Activated CD8-positive, alpha-beta memory T cell treated with anti-CD3 and anti-CD28 coated beads, Interleukin-2, amount 10 ng/mL, durations not matched to agents 7 days and 5 days (primary cell): ENCODE measurements around the gene SCUBE2. TPM values are rescaled to one million over a fixed set of nuclear protein-coding genes. Genes with fewer than 3 reads are reported as not detected.

Source experiments
- ATAC-seq: fragments of 150-1000 bp; cut with Tn5 transposase; one replicate; pipeline ENCODE4 v1.10.0; 2021; ENCODE audit warnings: moderate library complexity
- CTCF ChIA-PET: fragments of 350-600 bp; sonication (Branson Sonifier 250); formaldehyde crosslinking; loops from one replicate; lab custom pipeline; 2021; ENCODE audit warnings: antibody characterized with exemption; lab: Charles Lee
- DNase-seq: peaks from one replicate; pipeline ENCODE4 v3.0.0-alpha.2; 2020
- H3K27ac Mint-ChIP-seq: one replicate; pipeline ENCODE4 v1.8.0; 2021; ENCODE audit warnings: mild to moderate bottlenecking, mixed read lengths
- H3K27me3 Mint-ChIP-seq: one replicate; pipeline ENCODE4 v1.8.0; 2021; ENCODE audit warnings: mixed read lengths
- H3K36me3 Mint-ChIP-seq: one replicate; pipeline ENCODE4 v1.8.0; 2021; ENCODE audit warnings: mild to moderate bottlenecking, mixed read lengths
- H3K4me1 Mint-ChIP-seq: one replicate; pipeline ENCODE4 v1.8.0; 2021; ENCODE audit warnings: mixed read lengths
- H3K4me3 Mint-ChIP-seq: one replicate; pipeline ENCODE4 v1.8.0; 2021; ENCODE audit warnings: mild to moderate bottlenecking, moderate library complexity, mixed read lengths
- H3K9me3 Mint-ChIP-seq: one replicate; pipeline ENCODE4 v1.8.0; 2022; ENCODE audit warnings: low read depth, mixed read lengths
- total RNA-seq, 2 experiments: library from RNA; stranded (reverse); gene quantifications; one replicate each; pipeline ENCODE4 v1.2.3, GENCODE V29; 2021

Gene SCUBE2
- total RNA-seq, 2 experiments from 2014 or later = not detected

DNA sequence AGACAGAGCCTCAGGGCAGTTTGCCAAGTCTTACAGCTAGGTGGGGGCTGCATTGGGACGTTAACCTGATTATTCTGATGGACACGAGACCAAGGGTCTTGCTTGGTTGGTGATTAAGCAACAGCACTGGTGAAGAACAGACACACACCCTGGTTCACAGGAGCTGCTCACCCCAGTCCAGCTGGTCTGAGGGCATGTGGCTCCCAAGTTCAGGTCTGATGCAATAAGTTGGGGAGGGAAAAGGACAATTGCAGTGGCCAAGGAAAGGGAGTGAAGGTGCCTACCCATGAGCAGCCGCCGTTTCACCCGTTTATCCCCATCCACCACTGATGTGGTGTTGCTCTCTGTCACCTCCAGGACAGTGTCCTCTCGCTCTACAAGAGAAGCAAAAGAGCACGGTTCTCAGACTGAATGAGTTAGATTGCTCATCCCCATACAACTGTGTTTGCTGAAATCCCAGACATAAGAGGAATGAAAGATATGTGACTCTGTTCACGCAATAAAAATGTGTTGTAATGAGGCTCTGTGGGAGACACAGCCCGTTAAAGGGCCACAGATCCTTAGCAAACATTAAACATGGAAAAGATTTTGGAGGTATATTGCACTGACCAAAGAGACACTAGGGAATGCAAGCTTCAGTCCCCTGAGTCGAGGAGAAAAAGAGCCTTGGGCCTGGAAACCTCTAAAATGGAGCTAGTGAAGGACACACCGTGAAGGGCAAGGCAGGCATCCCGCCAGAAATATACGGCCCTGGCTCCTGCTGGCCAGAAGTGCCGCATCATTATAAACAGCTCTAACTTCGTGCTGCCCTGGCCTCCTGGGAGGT lies 25.6 kb downstream of the SCUBE2 start:
- DNase-seq (no peak), ATAC-seq (no peak)
- H3K4me3 Mint-ChIP-seq = no peak overlapping the region
- CTCF ChIA-PET = no interaction called here
- H3K4me1 Mint-ChIP-seq = peaks cover 2% of the 10 kb centered on the region
- no peak overlapping the region for H3K27ac Mint-ChIP-seq
- H3K9me3 Mint-ChIP-seq = no peaks in the 10 kb centered on the region
- H3K27me3 Mint-ChIP-seq = peaks cover 62% of the 10 kb centered on the region
- no peaks in the 10 kb centered on the region for H3K36me3 Mint-ChIP-seq

DNA sequence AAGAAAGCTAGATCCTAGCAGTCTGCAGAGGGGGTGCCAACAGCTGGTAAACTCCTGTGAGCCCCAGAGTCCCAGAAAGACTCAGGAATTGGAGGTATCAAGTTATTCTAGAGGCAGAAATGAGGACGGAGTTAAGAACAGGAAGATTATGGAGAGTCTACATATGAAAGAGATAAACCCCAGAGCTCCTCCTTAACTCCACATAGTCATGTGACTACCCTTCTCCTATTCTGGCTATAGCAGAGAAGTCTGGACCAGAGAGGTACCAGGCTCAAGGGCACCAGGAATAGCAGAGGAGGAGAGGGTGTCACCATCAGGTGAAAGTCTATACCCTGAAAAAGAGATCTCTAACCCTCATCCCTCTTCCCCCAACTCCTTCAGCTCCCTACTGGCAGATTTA lies 29.6 kb downstream of the SCUBE2 start:
- CTCF ChIA-PET = interaction anchor here (1.0 to 1.6 kb wide), 2 partner anchors 34 to 444 kb away, joined by 3 to 4 read pairs; no protein-coding TSS in a partner anchor
- Mint-ChIP-seq H3K27ac (no peak overlapping the region), H3K4me1 (peaks cover 11% of the 10 kb centered on the region), H3K4me3 (no peak overlapping the region), H3K27me3 (peaks cover 65% of the 10 kb centered on the region), H3K9me3 (no peaks in the 10 kb centered on the region), H3K36me3 (no peaks in the 10 kb centered on the region)
- no peak for ATAC-seq
- no peak for DNase-seq

- peaks cover 71% of the 10 kb centered on the region for H3K27me3 Mint-ChIP-seq
- DNase-seq (peak; percentile 85), ATAC-seq (peak; percentile 97)
- no peak overlapping the region for H3K4me3 Mint-ChIP-seq
- peak overlapping the region; percentile 29 for H3K27ac Mint-ChIP-seq
- H3K9me3 Mint-ChIP-seq = no peaks in the 10 kb centered on the region
- CTCF ChIA-PET = interaction anchor here (1.0 to 1.6 kb wide), 2 partner anchors 35 to 445 kb away, joined by 3 to 4 read pairs; no protein-coding TSS in a partner anchor
- peaks cover 11% of the 10 kb centered on the region for H3K4me1 Mint-ChIP-seq
- H3K36me3 Mint-ChIP-seq = no peaks in the 10 kb centered on the region
Measured at GRCh38 chr11:9060700-9061111, 30.7 kb downstream of the SCUBE2 start.

DNA sequence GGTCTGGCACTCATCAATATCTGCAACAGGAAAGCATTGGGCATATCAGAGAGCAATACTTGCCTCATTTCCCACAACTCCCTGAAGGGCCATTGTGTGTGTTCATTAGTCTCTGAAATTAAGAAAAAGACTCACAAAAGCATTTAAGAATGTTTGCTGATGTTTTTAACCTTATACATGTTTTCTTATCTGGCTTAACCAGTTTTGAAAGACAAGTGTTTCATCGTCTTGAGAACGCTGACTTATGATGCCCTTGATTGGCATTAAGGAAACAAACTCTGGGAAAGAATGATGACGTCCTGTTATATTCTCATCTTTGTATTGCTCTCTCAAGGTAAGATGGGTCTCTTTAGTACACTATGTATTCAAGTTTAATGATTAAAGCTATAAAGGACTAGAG lies 32.0 kb downstream of the SCUBE2 start:
- peaks cover 11% of the 10 kb centered on the region for H3K4me1 Mint-ChIP-seq
- ATAC-seq (no peak), DNase-seq (no peak)
- H3K4me3 Mint-ChIP-seq = no peak overlapping the region
- CTCF ChIA-PET = interaction anchor here (0.9 kb wide), 1 partner anchor 68 kb away, joined by 3 read pairs; no protein-coding TSS in a partner anchor
- H3K36me3 Mint-ChIP-seq = no peaks in the 10 kb centered on the region
- H3K9me3 Mint-ChIP-seq = no peaks in the 10 kb centered on the region
- no peak overlapping the region for H3K27ac Mint-ChIP-seq
- H3K27me3 Mint-ChIP-seq = peaks cover 66% of the 10 kb centered on the region

- CTCF ChIA-PET = no interaction called here
- peaks cover 11% of the 10 kb centered on the region for H3K4me1 Mint-ChIP-seq
- peaks cover 54% of the 10 kb centered on the region for H3K27me3 Mint-ChIP-seq
Measured at GRCh38 chr11:9057888-9058287, 33.5 kb downstream of the SCUBE2 start.

GRCh38 chr11:9057007-9057406 lies 34.4 kb downstream of the SCUBE2 start:
- no peak for DNase-seq
- H3K27me3 Mint-ChIP-seq = peaks cover 45% of the 10 kb centered on the region
- H3K4me3 Mint-ChIP-seq = no peak overlapping the region
- CTCF ChIA-PET = no interaction called here
- H3K9me3 Mint-ChIP-seq = no peaks in the 10 kb centered on the region
- no peak for ATAC-seq
- H3K36me3 Mint-ChIP-seq = no peaks in the 10 kb centered on the region
- no peak overlapping the region for H3K27ac Mint-ChIP-seq
- H3K4me1 Mint-ChIP-seq = peaks cover 11% of the 10 kb centered on the region

More at GRCh38 chr11:9057888-9058287, 33.5 kb downstream of the SCUBE2 start:
- H3K9me3 Mint-ChIP-seq = no peaks in the 10 kb centered on the region
- no peak overlapping the region for H3K4me3 Mint-ChIP-seq
- no peak for DNase-seq
- no peaks in the 10 kb centered on the region for H3K36me3 Mint-ChIP-seq
- H3K27ac Mint-ChIP-seq = no peak overlapping the region
- no peak for ATAC-seq

DNA sequence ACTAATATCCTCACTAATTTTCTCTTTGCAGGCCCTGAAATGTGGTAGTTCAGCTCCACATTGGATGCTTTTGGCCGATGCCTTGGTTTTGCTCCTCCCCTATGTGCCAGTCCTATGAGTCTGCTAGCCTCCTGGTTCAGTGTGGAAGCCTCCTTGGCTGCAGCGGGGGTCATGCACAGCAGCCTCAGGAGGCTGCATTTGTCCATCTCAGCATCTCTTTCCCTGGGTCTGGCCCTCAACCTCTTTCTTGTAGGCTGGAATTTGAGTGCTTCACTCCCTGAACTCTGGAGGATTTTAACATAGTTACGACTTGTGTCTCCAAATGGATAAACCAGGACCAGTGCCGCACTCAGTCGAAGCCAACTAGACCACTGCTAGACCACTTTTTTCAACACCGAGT lies 34.9 kb downstream of the SCUBE2 start:
- no peak overlapping the region for H3K4me3 Mint-ChIP-seq
- DNase-seq (no peak), ATAC-seq (no peak)
- H3K4me1 Mint-ChIP-seq = peaks cover 11% of the 10 kb centered on the region
- no peaks in the 10 kb centered on the region for H3K9me3 Mint-ChIP-seq
- H3K27me3 Mint-ChIP-seq = peaks cover 40% of the 10 kb centered on the region
- no peaks in the 10 kb centered on the region for H3K36me3 Mint-ChIP-seq
- CTCF ChIA-PET = interaction anchor here (1.3 kb wide), 1 partner anchor 81 kb away, joined by 3 read pairs; no protein-coding TSS in a partner anchor
- H3K27ac Mint-ChIP-seq = no peak overlapping the region

GRCh38 chr11:9053316-9054035 lies 37.9 kb downstream of the SCUBE2 start:
- Mint-ChIP-seq H3K9me3 (no peaks in the 10 kb centered on the region), H3K27me3 (peaks cover 24% of the 10 kb centered on the region), H3K36me3 (no peaks in the 10 kb centered on the region), H3K27ac (no peak overlapping the region), H3K4me1 (no peaks in the 10 kb centered on the region), H3K4me3 (no peak overlapping the region)
- ATAC-seq = no peak
- DNase-seq = no peak
- CTCF ChIA-PET = no interaction called here

GRCh38 chr11:9052316-9052715 lies 39.1 kb downstream of the SCUBE2 start:
- no peak overlapping the region for H3K27ac Mint-ChIP-seq
- peaks cover 25% of the 10 kb centered on the region for H3K27me3 Mint-ChIP-seq
- H3K9me3 Mint-ChIP-seq = no peaks in the 10 kb centered on the region
- DNase-seq (no peak), ATAC-seq (no peak)
- no peaks in the 10 kb centered on the region for H3K4me1 Mint-ChIP-seq
- CTCF ChIA-PET = no interaction called here
- H3K4me3 Mint-ChIP-seq = no peak overlapping the region
- no peaks in the 10 kb centered on the region for H3K36me3 Mint-ChIP-seq

DNA sequence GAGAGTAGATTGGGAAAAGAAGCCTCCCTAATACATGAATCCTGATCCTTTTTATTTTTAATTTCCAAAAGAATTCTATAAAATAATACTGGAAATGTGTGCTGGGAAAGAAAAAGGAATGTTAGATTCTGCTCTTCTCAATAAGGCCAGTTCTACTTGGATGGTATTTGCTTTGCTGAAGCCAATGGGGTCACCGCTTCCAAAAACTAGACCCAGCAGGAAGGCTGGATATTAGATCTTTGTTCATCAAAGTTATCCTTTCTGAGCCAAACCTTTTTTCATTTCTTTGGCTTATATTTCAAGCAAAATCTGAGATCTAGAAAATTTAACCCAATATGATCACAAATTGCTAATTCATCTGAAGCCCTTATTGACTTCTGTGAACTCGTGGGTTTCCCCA lies 41.4 kb downstream of the SCUBE2 start:
- no peaks in the 10 kb centered on the region for H3K36me3 Mint-ChIP-seq
- no peak overlapping the region for H3K4me3 Mint-ChIP-seq
- no peaks in the 10 kb centered on the region for H3K4me1 Mint-ChIP-seq
- CTCF ChIA-PET = no interaction called here
- peaks cover 7% of the 10 kb centered on the region for H3K27me3 Mint-ChIP-seq
- DNase-seq = no peak
- no peaks in the 10 kb centered on the region for H3K9me3 Mint-ChIP-seq
- no peak overlapping the region for H3K27ac Mint-ChIP-seq
- no peak for ATAC-seq

DNA sequence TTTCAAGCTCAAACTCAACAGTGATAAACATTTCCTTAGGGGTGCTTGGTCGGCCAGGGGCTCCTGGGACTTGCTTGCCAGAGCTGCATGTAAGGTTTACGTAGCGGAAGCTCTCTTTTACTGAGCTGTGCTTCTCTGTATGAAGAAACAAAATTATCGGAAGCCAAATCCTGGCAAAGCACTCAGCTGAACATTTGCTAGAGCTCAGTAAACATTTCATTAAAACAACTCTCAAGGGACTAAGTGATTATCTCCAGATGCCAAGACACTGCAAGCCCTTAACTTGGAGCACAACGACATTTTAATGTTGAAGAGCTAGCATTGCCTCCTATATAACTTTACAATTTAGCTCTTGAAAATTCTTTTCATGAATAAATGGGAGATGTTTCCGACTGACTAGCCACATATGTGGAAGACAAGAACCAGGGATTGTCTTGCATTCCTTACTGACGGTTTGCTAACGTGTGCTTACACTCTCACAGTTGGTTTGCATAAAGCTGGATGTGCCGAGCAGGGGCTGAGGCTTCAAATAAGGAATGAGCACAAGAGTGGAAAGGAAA lies 43.4 kb downstream of the SCUBE2 start:
- Mint-ChIP-seq H3K4me3 (no peak overlapping the region), H3K4me1 (no peaks in the 10 kb centered on the region), H3K9me3 (no peaks in the 10 kb centered on the region), H3K27ac (no peak overlapping the region), H3K27me3 (peaks cover 8% of the 10 kb centered on the region), H3K36me3 (no peaks in the 10 kb centered on the region)
- ATAC-seq (no peak), DNase-seq (no peak)
- CTCF ChIA-PET = interaction anchor here (0.8 kb wide), 1 partner anchor 89 kb away, joined by 3 read pairs; no protein-coding TSS in a partner anchor

DNA sequence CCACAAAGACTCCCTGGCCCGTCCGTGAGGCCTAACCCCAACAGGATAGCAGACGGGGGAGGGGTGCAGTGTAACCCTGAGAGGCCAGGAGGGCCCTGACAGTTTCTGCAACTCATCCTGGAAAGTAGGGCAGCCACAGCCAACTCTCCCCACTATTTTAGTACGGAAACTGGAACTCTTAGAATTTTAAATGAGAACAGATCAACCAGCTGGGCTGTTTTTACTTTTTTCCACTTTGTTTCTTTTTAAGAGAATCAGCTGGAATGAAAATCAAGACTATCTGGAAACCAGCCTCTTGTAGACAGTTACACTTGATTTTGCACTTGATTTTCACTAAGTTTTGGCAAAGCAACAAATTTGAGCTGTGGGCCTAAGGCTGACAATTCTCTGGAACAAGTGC lies 44.9 kb downstream of the SCUBE2 start:
- Mint-ChIP-seq H3K9me3 (no peaks in the 10 kb centered on the region), H3K27me3 (peaks cover 8% of the 10 kb centered on the region), H3K4me1 (no peaks in the 10 kb centered on the region), H3K27ac (no peak overlapping the region), H3K4me3 (no peak overlapping the region), H3K36me3 (no peaks in the 10 kb centered on the region)
- DNase-seq (no peak), ATAC-seq (no peak)
- CTCF ChIA-PET = no interaction called here

DNA sequence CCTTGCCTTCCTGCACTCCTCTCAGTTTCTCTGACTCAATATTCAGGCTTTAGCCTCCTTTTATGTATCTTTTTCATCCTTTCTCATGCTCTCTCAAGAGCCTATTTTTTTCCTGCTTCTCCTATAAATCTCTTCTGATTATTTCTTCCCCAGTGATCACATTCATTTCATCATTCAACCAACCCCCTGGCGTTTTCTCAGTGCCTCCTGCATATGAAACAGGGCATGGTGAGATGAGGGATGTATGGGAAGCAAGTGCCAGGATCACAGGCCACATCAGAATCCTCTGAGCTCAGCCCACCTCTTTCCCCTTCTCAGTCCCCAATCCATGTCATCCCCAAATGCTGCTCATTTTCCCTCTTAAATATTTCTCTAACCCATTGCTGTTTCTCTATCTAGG lies 48.9 kb downstream of the SCUBE2 start:
- CTCF ChIA-PET = no interaction called here
- H3K27me3 Mint-ChIP-seq = peaks cover 5% of the 10 kb centered on the region
- no peak overlapping the region for H3K4me3 Mint-ChIP-seq
- H3K4me1 Mint-ChIP-seq = no peaks in the 10 kb centered on the region
- no peaks in the 10 kb centered on the region for H3K9me3 Mint-ChIP-seq
- H3K36me3 Mint-ChIP-seq = no peaks in the 10 kb centered on the region
- H3K27ac Mint-ChIP-seq = no peak overlapping the region
- no peak for ATAC-seq
- no peak for DNase-seq
